ENCODE data around the gene LRRFIP1.
"Not testable (repeated sequence)": the region's sequence is repeated elsewhere in the genome, so short reads cannot be mapped to it uniquely, and the experiment has no call there.

The LRRFIP1 gene

GRCh38 chr2:237732070-237732469, 104.7 kb downstream of the LRRFIP1 start:
- DNase-seq, result no peak

GRCh38 chr2:237732790-237733381, 105.5 kb downstream of the LRRFIP1 start:
- DNase-seq, result no peak

GRCh38 chr2:237733677-237734300, 106.4 kb downstream of the LRRFIP1 start:
- DNase-seq, result no peak

- no peak for DNase-seq
These were observed 107.7 kb downstream of the LRRFIP1 start for GRCh38 chr2:237734905-237735623.

GRCh38 chr2:237735798-237736197, 108.4 kb downstream of the LRRFIP1 start:
- no peak for DNase-seq

- DNase-seq, result no peak
These were observed 109.4 kb downstream of the LRRFIP1 start for GRCh38 chr2:237736783-237737182.

GRCh38 chr2:237737196-237737865, 109.9 kb downstream of the LRRFIP1 start:
- DNase-seq, result no peak

- DNase-seq, result no peak
These were observed 110.9 kb downstream of the LRRFIP1 start for GRCh38 chr2:237738255-237738654.

GRCh38 chr2:237739101-237739500, 111.7 kb downstream of the LRRFIP1 start:
- no peak for DNase-seq

GRCh38 chr2:237742191-237742590, 114.8 kb downstream of the LRRFIP1 start:
- no peak for DNase-seq

GRCh38 chr2:237742614-237743013, 115.2 kb downstream of the LRRFIP1 start:
- no peak for DNase-seq

- no peak for DNase-seq
These were observed 115.6 kb downstream of the LRRFIP1 start for GRCh38 chr2:237743024-237743423.

- DNase-seq, result no peak
These were observed 116.3 kb downstream of the LRRFIP1 start for GRCh38 chr2:237743561-237744269.

- no peak for DNase-seq
These were observed 116.9 kb downstream of the LRRFIP1 start for GRCh38 chr2:237744270-237744612.

- DNase-seq, result peak; percentile 83
These were observed 117.3 kb downstream of the LRRFIP1 start for GRCh38 chr2:237744613-237745249.

- no peak for DNase-seq
These were observed 117.8 kb downstream of the LRRFIP1 start for GRCh38 chr2:237745250-237745613.

- DNase-seq, result no peak
These were observed 119.1 kb downstream of the LRRFIP1 start for GRCh38 chr2:237746302-237747080.

- no peak for DNase-seq
These were observed 119.8 kb downstream of the LRRFIP1 start for GRCh38 chr2:237747189-237747588.

GRCh38 chr2:237749002-237749401, 121.6 kb downstream of the LRRFIP1 start:
- DNase-seq, result no peak

GRCh38 chr2:237749961-237750360, 122.6 kb downstream of the LRRFIP1 start:
- no peak for DNase-seq

GRCh38 chr2:237750441-237750840, 123.1 kb downstream of the LRRFIP1 start:
- not testable (repeated sequence) for DNase-seq

GRCh38 chr2:237752761-237753165, 125.4 kb downstream of the LRRFIP1 start:
- DNase-seq, result no peak
